ENCODE results near the gene LRRC75B. TPM values are rescaled to one million over a fixed set of nuclear protein-coding genes. Genes with fewer than 3 reads are reported as not detected.

Gene LRRC75B
- total RNA-seq, 1 experiment from 2014 or later = 18.1 TPM

DNA sequence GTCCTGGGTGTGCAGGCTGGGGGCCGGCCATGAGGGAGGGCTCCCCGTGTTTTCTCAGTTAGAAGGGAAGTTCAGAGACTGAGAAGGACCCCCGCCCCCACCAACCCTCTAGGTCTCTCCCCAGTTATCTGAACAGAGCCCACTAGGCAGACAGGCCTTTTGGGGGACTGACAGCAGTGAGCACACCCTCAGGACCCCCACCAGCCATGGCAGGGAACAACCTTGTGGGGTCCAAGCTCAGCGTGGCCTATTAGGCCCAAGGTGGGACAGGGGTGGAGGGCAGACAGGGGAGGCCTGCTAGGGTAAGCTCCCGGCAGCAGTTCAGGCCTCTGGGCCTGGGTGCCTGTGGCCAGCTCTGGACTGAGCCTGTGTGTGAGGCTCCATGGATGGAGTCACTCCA is 5.6 kb downstream of the LRRC75B start:
- H3K56ac ChIP-seq (ENCODE audit: insufficient read length, low read depth, low read length) = no peak overlapping the region
- H3T11ph ChIP-seq (ENCODE audit: low read length) = no peak overlapping the region
- no peak overlapping the region for H2AFZ ChIP-seq (ENCODE audit: low read length)
- no peak overlapping the region for H3K4ac ChIP-seq (ENCODE audit: low read depth, low read length)
- no peak overlapping the region for H4K5ac ChIP-seq (ENCODE audit: insufficient read length, low read depth, low read length)
- no peaks in the 10 kb centered on the region; the same call in 1 of the 2 replicates for H3K27me3 Mint-ChIP-seq (ENCODE audit: low read depth)
- H3K4me3 Mint-ChIP-seq = no peak overlapping the region
- no peak overlapping the region for H3K9ac ChIP-seq (ENCODE audit: extremely low read depth, insufficient read length, low read length)
- H4K8ac ChIP-seq (replicated peaks; ENCODE audit: insufficient read length, low read depth, low read length) = no peak overlapping the region
- H2BK20ac ChIP-seq (ENCODE audit: low read depth, low read length, poor library complexity, severe bottlenecking) = no peak overlapping the region
- no peak overlapping the region for H3K27ac ChIP-seq (ENCODE audit: insufficient read length, low read depth, low read length)
- H3K36me3 Mint-ChIP-seq (ENCODE audit: insufficient read depth in 1 of 3, low read depth in 3 of 3) = peaks cover 0 to 8% (median 7%) of the 10 kb centered on the region in 3 experiments; a peak in 3 of 7 replicates
- no peaks in the 10 kb centered on the region for H3K4me1 ChIP-seq (ENCODE audit: insufficient read depth, low read length)
- no peaks in the 10 kb centered on the region for H3K79me1 ChIP-seq (ENCODE audit: insufficient read depth, low read depth, low read length, poor library complexity, severe bottlenecking)
- no peak overlapping the region for H2AK5ac ChIP-seq (ENCODE audit: insufficient read length, low read length)
- no peak overlapping the region for H4K91ac ChIP-seq (ENCODE audit: insufficient read length, low read depth, low read length)
- H3K23me2 ChIP-seq (ENCODE audit: insufficient read length, low read depth, low read length, poor library complexity, severe bottlenecking) = no peaks in the 10 kb centered on the region
- H3K9me3 Mint-ChIP-seq = no peaks in the 10 kb centered on the region
- H3K4me1 Mint-ChIP-seq = peaks cover 3 to 6% of the 10 kb centered on the region in 2 experiments
- TF ChIP-seq, protein P1, sequence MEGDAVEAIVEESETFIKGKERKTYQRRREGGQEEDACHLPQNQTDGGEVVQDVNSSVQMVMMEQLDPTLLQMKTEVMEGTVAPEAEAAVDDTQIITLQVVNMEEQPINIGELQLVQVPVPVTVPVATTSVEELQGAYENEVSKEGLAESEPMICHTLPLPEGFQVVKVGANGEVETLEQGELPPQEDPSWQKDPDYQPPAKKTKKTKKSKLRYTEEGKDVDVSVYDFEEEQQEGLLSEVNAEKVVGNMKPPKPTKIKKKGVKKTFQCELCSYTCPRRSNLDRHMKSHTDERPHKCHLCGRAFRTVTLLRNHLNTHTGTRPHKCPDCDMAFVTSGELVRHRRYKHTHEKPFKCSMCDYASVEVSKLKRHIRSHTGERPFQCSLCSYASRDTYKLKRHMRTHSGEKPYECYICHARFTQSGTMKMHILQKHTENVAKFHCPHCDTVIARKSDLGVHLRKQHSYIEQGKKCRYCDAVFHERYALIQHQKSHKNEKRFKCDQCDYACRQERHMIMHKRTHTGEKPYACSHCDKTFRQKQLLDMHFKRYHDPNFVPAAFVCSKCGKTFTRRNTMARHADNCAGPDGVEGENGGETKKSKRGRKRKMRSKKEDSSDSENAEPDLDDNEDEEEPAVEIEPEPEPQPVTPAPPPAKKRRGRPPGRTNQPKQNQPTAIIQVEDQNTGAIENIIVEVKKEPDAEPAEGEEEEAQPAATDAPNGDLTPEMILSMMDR (conservative IDR thresholded peaks at IDR 0.05) = no peak
- H3K9me3 ChIP-seq (ENCODE audit: control insufficient read depth, low read depth, low read length) = no peaks in the 10 kb centered on the region
- H2BK15ac ChIP-seq (ENCODE audit: low read depth, low read length) = no peak overlapping the region
- no peak overlapping the region for H2BK5ac ChIP-seq (ENCODE audit: insufficient read length, low read length)
- H3K4me2 ChIP-seq (ENCODE audit: insufficient read depth, insufficient read length, low read length) = no peak overlapping the region
- H3K14ac ChIP-seq (ENCODE audit: insufficient read depth, low read length) = no peak overlapping the region
- no peak overlapping the region; a peak in 1 of 7 replicates for H3K27ac Mint-ChIP-seq
- H3K23ac ChIP-seq (ENCODE audit: insufficient read length, low read depth, low read length) = no peak overlapping the region
- H3K27me3 ChIP-seq (ENCODE audit: insufficient read depth, low read length) = no peaks in the 10 kb centered on the region
- H3K18ac ChIP-seq (ENCODE audit: insufficient read length, low read depth, low read length) = no peak overlapping the region
- WGBS (ENCODE audit: extremely low coverage, insufficient read length, low lambda C conversion rate) = no CpG with 5 or more reads among the region's 5 CpGs
- no peak overlapping the region for H2BK120ac ChIP-seq (ENCODE audit: low read depth, low read length, poor library complexity, severe bottlenecking)
- no peaks in the 10 kb centered on the region for H3K79me2 ChIP-seq (ENCODE audit: insufficient read depth, low read length)
- no peak overlapping the region for H2BK12ac ChIP-seq (ENCODE audit: insufficient read length, low read depth, low read length)
- no peak for DNase-seq
- H4K20me1 ChIP-seq (ENCODE audit: control insufficient read depth, insufficient read depth, insufficient read length) = no peaks in the 10 kb centered on the region

Data from H9 (cell line).